Activated CD4-positive, alpha-beta T cell treated with anti-CD3 and anti-CD28 coated beads for 4 hours (primary cell): Measurements from ENCODE around the gene PLXND1.
A peak's percentile ranks its signal among the peaks of the same experiment; 100 is the strongest.
"Not testable (repeated sequence)": the region's sequence is repeated elsewhere in the genome, so short reads cannot be mapped to it uniquely, and the experiment has no call there.

Experiments
- DNase-seq, 2 donors: peaks; one replicate each; pipeline ENCODE4 v3.0.0-alpha.2; 2020

The PLXND1 gene

GRCh38 chr3:129613367-129613740, 6.9 kb upstream of the PLXND1 start:
- DNase-seq = no peak

DNA sequence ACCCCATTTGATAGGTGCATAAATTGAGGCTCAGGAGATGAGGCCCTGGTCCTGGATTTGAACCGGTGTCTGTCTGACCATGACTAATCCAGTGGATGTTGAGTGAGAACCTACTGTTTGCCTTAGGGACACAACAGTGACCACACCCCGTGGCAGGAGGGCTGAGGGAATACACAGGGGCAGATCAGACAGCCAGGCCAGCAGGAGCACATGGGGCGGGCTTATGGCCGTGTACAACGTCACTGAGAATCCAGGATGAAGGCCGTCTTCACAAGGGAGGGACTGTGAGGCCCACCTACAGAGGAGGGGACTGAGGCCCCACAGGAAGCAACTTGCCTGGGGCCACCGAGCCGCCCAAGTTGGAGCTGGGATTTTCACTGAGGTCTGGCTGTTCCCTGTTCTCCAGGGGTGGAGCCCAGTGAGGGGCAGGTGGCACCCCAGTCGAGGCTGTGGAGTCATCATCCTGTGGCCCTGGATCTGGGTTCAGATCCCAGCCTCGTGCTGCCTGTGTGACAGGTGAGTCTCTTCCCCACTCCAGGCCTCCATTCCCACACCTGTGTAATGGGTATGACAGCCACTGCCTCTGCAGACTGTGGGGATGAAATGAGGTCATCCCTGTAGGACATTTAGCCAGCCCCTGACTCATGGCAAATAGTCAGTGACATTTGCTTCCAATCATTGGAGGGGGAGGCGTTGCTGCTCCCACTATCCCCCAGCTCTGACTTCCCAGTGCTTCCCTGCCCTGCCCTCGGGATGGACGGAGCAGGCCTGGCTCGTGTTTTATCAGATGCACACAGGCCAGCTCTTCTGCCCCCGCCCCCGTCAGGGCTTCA, 6.3 kb upstream of the PLXND1 start:
- no peak for DNase-seq

DNA sequence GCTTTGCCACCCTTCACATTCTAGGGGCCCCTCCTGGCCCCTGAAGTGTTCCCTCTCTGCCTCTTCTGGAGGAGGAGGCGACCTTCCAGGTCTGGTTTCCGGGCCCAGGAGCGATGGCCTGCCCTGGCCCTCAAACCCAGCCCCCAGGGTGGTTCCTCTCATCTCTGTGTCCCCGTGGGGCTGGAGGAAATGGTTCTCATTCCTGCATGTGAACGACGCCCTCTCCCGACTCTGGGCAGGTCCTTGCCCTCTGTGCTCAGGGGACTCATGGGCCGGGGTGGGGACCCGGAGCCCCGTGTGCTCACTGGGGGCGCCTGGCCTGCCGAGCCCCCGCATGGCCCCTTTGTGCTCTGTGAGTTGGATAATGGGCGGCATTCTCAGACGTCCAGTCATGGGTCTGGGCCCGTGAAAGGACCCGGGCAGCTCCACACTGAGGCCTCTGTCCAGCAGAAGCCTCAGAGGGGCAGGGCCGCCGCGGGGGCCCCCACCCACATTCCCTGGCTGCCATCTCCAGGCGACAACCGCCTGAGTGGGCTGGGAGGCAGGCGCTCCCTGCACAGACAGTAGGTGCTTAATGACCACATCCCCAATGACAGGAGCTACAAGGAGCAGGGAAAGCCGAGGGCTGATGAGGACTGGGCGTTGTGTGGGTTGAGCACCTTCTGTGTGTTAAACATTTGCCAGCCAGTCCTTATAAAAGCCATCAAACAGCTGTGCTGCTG, 5.5 kb upstream of the PLXND1 start:
- DNase-seq = no peak

- no peak for DNase-seq
Measured at GRCh38 chr3:129611446-129611800, 4.9 kb upstream of the PLXND1 start.

GRCh38 chr3:129610794-129611445, 4.4 kb upstream of the PLXND1 start:
- DNase-seq = not testable (repeated sequence)

- no peak for DNase-seq
Measured at GRCh38 chr3:129610276-129610675, 3.8 kb upstream of the PLXND1 start.

DNA sequence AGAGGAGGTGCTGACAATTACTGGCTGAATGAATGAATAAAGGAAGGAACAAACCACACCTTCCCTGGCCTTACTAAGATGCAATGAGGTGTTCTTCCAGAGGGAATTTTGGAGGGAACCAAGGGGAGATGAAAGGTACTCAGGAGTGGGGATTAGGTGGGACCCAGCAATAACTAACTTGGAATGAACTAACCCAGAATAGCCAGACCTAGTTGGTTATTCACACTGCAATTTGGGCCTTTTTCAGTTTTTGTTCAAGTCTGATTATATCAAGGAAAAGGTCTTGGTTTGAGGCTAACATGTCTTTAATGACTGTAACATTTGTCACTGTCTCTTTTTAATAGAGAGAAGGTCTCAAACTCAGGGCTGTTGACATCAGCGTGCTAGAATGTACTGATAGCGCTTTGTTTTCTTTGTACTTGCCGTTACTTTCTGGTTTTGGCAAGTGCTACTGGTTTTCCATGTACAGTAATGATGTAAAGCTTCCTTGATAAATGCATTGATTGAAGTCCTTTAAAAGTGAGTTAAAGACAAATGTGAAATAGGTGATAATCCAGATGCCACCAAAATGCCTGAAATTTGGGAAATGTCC, 3.2 kb upstream of the PLXND1 start:
- no peak for DNase-seq

- no peak for DNase-seq
Measured at GRCh38 chr3:129608936-129609590, 2.6 kb upstream of the PLXND1 start.

DNA sequence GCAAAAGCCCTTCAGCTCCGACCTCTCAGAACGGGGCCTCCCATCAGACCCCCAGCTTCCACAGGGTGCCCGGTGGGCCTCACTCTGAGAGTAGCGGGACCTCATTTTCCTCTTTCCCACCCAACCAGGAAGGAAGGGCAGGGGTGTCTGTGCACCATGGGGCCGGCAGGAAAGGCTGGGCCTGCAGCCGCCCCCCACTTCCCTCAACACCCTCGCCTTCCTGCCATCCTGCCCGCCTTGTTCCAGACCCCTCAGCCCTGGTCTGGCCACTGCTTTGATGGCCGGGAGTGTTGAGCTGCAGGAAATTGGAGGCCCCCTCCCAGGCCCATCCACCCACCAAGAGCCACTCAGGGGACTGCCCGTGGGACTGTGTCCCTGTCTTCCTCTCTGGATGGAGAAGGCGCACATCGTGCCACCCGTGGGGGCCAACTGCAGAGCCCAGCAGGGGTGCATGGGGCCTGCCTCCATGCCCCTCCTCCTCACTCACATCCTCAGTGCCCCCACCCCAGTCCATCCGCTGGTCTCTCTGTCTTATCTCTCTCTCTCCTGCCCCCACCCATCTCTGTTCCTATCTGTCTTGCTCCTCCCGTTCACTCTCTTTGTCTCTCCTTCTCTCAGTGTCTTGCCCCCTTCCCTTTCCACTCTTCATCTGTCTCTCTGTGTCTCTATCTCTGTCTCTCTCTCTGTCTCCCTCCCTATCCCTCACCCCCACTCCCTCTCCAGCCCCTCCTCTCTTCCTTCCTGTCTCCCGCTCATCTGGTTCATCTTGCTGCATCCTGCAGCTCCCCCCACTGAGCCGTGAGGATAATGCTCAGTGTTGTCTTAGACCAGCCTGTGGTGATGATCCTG, 1.8 kb upstream of the PLXND1 start:
- DNase-seq = no peak

DNA sequence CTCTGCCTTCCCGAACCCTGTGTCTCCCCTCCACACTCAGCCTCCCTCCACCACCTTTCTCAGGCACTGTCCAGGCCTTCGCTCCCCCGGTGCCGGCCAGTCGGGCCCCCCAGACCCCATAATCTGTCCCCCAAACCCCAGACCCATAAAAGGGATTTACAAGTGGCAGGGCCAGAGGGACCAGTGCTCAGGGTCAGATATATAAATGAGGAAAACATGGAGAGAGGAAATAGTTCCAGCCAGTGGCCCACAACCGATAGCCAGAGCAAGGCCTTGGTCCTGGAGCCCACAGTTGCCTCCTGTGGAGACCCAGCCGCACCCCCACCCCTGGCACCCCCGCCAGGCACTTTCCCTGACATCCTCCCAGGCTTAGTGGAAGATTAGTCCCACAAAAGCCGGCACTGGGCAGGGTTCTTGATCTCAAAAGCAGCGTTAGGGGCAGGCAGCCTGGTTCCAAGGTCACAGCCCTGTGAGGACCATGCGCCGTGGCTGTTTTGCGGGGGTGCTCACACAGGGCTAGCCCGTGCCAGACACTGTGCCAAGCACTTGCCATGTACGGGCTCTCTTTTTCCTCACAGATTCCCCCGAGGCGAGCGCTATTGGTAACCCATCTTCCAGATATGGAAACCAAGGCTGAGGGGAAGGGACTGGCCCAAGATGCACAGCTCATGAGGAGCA, 1.1 kb upstream of the PLXND1 start:
- no peak for DNase-seq

- peak in 1 of 2 donors; percentile 11 for DNase-seq
Measured at GRCh38 chr3:129605922-129606635, 397 bp downstream of the PLXND1 start.

- DNase-seq = peak; percentile 38 to 47
Measured at GRCh38 chr3:129605203-129605921, 1.1 kb downstream of the PLXND1 start.

DNA sequence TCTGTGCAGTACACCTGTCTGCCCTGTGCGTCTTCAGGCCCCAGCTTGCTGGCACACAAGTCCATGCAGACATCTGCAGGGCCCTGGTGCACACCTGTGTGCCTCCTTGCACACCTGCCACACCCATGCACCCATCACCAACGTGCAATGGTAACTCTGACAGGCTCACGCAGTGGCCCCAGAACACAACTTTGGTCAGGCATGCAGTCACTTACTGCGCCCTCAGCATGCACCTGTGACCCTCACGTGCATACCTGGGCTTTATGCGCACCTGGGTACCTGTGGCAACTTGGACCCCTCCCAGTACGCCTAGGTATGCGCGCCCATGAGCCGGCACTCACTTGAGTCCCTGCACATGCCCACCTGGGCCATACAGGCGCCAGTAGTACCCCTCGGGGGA, 1.7 kb downstream of the PLXND1 start:
- DNase-seq = no peak

- no peak for DNase-seq
Measured at GRCh38 chr3:129603991-129604749, 2.3 kb downstream of the PLXND1 start.

DNA sequence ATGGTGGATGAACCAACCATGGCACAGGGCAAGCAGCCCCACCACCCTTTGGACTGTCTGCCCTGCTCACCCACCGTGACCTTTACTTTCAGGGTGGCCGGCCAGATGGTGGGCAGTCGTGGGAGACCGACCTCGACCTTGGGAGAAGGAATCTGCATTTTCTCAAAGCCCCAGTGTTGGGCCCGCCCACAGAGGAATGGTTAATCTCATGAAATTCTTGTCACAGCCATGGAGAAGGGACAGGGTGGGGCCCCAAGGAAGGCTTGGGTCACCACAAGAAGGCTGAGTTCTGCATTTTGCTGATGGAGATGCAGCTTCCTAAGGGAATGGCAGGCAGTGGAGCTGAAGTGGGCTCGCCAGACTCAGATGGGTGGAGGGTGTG, 2.9 kb downstream of the PLXND1 start:
- no peak for DNase-seq

DNA sequence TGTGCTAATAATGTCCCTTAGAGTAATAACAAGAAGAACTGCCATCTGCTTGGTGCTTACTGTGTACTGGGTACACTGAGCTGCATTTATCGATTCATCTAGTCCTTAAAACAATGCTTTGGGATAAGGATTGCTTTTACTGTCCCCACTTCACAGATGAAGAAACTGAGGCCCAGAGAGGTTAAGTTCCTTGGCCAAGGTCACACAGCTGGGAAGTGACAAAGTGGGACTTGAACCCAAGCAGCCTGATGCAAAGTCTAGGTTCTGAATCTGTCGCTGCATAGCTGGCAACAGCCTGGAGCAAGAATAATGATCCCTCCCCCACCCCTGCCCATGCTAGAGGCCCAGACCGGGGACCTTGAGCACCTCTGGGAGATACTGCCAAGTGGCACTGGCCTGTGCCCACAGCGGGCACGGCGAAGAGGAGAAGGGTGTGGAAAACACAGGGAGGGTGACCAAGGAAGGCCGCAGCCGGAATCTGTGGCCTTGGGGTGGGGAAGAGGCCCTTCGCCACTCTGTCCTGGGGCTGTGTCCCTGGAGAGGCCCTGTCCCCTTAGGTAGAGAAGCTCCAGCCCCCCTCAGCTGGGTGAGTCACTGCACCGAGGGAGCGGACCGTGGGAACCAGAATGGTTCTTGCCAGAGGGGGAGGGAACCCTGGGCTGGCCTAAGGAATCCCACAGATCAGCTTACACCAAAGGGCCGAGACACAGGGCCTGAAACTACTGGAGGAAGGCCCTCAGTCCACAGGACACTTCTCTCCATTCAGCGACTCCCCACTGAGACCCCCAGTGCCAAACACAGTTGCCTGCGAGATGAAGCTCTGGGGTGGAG, 3.5 kb downstream of the PLXND1 start:
- DNase-seq = no peak

- DNase-seq = no peak
Measured at GRCh38 chr3:129602309-129602708, 4.2 kb downstream of the PLXND1 start.

DNA sequence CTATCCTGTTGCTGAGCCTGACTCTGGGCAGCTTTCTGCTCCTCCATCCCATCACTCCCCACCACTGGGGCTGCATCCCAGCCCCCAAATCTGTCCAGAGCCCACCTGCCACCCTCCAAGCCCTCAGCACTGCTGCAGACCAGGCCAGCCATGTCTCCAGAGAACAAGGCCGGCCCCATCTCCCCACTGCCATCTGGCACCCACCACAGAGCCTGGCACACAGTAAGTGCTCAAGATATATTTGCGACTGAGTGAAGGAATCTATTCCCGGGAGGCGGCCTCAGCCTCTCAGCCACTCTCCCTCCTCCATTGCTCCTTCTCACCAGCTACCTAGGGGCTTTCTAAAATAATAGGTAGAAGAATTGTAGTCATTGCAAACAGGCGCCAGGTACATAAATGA, 4.8 kb downstream of the PLXND1 start:
- no peak for DNase-seq
